NCI-H1092 treated with DMSO at 0.1 percent for 48 hours (cell line): ENCODE data around the gene KRTAP10-5.

Source experiments
- DNase-seq: peaks from one replicate; lab custom pipeline; 2025; lab: John Stamatoyannopoulos, UW

The KRTAP10-5 gene

DNA sequence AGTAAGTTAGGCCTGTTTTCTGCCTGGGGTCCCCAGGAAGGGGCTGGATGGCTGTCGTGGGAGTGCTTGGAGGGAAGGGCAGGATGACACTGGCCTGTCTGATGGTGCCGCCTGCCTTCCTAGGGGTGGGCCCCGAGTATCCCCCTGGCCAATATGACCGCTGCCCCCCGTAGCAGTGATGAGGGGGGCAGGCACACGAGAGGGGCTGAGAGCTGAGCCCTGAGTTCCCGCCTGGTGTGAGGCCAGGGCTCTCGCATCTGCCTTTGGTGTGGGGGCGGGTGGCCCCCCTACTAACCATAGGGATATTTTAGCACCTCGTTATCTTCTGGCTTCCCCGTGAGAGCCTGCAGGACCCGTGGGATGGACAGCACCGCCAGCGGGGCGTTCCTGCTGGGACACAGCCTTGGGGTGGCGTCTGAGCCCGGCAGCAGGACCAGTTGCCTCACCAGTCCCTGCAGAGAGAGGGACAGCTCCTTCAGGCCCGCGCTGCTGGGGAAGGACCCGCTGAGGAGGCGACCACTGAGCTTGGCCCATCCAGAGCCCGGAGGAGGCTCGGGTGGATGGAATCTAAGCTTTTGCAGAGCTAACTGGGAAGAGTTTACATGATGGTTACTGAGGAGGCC lies 50.8 kb downstream of the KRTAP10-5 start:
- no peak for DNase-seq
